Mononuclear cell (primary cell): ENCODE data around the gene RNF181. TPM values are rescaled to one million over a fixed set of nuclear protein-coding genes. Genes with fewer than 3 reads are reported as not detected.
"Not testable (repeated sequence)": the region's sequence is repeated elsewhere in the genome, so short reads cannot be mapped to it uniquely, and the experiment has no call there.

Source experiments
- H3K27me3 ChIP-seq: 2 replicates; pipeline ENCODE4 v1.6.0; 2011; ENCODE audit warnings: low read length, control low read depth; ENCODE audit not compliant: insufficient read depth
- H3K4me1 ChIP-seq: 2 replicates; pipeline ENCODE4 v1.5.1; 2011; ENCODE audit warnings: mild to moderate bottlenecking, low read length, control low read depth; ENCODE audit not compliant: insufficient read depth
- H3K4me3 ChIP-seq: 2 replicates; pipeline ENCODE4 v1.5.1; 2011; ENCODE audit warnings: mild to moderate bottlenecking, low read length, moderate library complexity
- H3K9me3 ChIP-seq: 2 replicates; pipeline ENCODE4 v1.5.1; 2011; ENCODE audit warnings: low read depth, mild to moderate bottlenecking, control low read depth, low read length
- total RNA-seq: library from RNA; depleted of rRNA; stranded (reverse); fragments of >200 nt; gene quantifications from one replicate; pipeline ENCODE4 v1.2.3, GENCODE V29; 2012

Gene RNF181, protein sequence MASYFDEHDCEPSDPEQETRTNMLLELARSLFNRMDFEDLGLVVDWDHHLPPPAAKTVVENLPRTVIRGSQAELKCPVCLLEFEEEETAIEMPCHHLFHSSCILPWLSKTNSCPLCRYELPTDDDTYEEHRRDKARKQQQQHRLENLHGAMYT
- 55.9 TPM for total RNA-seq

DNA sequence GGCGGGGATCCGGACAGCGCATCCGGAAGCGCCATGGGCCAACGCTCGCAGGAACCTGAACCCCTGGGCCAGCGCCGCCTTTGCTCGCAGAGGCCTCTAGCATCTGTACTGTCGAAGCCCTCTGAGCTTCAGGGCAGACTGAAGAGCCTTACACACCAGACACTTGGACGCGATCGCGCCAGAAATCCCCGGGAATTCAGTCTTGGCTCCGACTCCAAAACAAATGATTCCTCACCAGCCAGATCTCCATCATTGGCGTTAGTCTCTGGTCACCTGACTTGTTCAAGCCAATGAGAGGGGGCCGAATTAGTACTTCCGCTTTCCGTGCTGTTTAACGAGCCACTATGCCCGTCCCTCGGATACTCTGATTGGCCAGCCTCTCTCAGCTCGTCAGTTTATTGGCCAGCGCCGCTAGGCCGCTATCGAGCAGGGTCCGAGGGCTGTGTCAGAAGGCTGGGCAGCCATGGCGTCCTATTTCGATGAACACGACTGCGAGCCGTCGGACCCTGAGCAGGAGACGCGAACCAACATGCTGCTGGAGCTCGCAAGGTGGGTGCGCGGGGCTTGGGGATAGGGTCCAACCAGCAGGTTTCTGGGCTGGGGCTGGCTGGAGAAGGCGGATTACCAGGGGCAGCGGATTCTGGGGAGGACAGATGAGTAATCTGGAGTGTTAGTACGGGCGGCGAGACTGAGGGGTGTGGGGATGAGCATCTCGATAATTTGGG, at the start of gene RNF181:
RNF181 (plus strand) TSS at position 445 of the 725 bp plus-strand sequence; CDS start at position 464, 19 bp downstream.
- no peaks in the 10 kb centered on the region for H3K9me3 ChIP-seq
- H3K4me1 ChIP-seq: peaks cover 49% of the 10 kb centered on the region
- peak within 1 kb of the TSS; percentile 97 for H3K4me3 ChIP-seq
- H3K27me3 ChIP-seq: no peaks in the 10 kb centered on the region

DNA sequence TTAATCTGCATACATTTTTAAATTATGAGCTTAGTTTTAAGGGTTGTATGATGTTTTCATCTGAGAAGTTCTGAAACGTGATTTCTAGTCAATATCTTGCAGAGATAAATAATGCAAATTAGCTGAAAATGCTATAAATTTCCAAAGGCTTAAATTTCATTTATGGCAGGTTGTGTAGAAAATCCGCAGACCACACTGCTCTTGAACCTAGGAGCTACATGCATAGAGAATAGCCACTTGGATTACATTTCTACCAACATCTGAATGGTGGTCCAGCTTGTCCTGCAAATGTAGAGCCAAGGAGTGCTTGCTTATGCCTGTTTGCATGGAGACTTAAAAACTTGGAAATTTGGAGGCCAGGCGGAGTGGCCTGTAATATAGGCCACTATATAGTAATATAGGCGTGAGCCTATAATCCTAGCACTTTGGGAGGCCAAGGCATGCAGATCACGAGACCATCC, 49.7 kb upstream of the RNF181 start:
- no peaks in the 10 kb centered on the region for H3K27me3 ChIP-seq
- no peak overlapping the region for H3K4me3 ChIP-seq
- H3K4me1 ChIP-seq: peaks cover 21% of the 10 kb centered on the region
- no peaks in the 10 kb centered on the region for H3K9me3 ChIP-seq

DNA sequence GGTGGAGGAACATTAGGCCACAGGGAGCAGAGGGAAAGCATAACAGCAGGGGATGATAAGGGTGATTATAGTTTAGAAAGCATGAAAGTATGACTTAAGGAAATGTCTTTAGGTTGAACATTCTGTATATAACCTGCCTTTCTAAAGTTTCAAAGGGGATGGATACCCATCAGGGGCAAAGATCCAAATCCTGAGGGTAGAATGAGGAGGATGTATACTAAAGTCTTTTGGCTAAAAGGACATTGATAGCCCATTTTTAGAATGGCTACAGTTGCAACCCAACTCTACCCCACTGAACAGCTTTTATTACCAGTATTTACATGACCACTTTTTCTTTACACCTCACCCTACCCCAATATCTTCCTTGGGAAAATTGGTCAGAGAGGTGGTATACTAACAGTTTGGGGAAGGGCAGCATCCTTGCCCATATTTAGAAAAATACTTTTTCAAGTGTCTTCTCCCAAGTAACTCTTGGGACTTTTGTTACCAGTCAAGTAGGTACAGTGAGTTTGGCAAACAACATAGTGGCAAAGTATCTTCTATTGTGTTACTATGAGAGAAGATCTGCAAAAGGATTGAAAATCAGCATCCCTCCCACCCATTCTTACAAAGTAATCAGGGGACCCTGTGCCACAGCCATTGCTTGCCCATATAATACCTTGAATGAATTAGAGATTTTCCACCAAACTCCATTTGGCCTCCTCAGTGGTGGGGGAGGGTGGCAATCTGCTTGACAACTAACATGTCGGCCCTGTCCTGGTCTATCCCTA, 48.3 kb upstream of the RNF181 start:
- no peaks in the 10 kb centered on the region for H3K9me3 ChIP-seq
- peaks cover 24% of the 10 kb centered on the region for H3K4me1 ChIP-seq
- no peaks in the 10 kb centered on the region for H3K27me3 ChIP-seq
- no peak overlapping the region for H3K4me3 ChIP-seq

DNA sequence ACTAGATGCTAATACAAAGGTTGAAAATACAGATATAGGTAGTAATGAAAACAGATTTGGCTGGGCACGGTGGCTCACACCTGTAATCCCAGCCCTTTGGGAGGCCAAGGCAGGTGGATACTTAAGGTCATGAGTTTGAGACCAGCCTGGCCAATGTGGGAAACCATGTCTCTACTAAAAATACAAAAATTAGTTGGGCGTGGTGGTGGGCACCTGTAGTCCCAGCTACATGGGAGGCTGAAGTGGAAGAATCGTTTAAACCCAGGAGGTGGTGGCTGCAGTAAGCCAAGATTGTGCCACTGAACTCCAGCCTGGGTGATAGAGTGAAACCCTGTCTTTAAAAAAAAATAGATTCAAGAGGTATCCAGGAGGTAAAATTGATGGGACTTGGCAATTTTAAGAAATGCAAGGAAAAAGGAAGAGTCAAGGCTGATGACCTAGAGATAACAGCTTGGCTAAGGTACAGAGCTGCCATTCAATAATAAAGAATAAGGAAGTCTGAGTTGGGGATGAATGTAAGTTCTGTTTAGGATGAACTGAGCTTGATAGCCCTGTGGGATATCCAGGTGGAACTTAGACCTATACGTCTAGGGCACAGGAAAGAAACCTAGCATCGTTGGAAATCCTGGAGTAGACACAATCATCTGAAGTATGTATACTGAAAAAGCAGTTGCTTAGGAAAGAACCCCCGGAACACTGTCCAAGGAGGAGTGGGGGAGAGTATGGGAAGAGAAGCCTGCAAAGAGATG, 47.5 kb upstream of the RNF181 start:
- no peaks in the 10 kb centered on the region for H3K9me3 ChIP-seq
- H3K27me3 ChIP-seq: no peaks in the 10 kb centered on the region
- H3K4me1 ChIP-seq: peaks cover 24% of the 10 kb centered on the region
- H3K4me3 ChIP-seq: no peak overlapping the region

DNA sequence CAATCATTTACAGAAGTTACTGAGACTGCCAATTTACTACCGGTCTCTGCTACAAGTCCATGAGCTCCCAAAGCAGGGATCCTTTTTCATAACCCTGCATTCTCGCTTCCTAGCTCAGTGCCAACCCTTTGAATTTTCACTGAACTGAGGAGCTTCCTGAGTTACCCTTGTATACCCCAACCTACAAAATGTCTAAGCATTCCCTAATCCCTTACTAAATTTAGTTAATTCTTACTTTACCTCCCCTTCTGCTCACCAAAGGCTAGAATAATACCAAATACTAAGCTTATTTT, 47.0 kb upstream of the RNF181 start:
- Histone ChIP-seq H3K9me3 (no peaks in the 10 kb centered on the region), H3K27me3 (no peaks in the 10 kb centered on the region), H3K4me1 (peaks cover 24% of the 10 kb centered on the region), H3K4me3 (no peak overlapping the region)

DNA sequence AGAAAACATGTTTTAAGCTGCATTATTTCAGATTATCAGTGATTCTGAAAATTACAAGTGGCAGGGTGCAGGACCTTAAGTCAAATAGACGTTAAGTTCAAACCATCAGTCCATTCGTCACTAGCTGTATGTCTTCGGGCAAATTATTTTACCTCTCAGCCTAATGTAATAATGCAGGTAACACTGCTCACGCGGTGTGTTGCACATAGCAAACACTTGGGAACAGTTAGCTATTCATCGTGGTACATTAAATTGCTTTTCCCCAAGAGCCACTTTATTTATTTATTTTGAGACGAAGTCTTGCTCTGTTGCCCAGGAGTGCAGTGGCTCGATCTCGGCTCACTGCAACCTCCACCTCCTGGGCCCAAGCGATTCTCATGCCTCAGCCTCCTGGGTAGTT, 46.5 kb upstream of the RNF181 start:
- H3K4me1 ChIP-seq: peaks cover 24% of the 10 kb centered on the region
- H3K4me3 ChIP-seq: no peak overlapping the region
- H3K27me3 ChIP-seq: no peaks in the 10 kb centered on the region
- H3K9me3 ChIP-seq: no peaks in the 10 kb centered on the region

DNA sequence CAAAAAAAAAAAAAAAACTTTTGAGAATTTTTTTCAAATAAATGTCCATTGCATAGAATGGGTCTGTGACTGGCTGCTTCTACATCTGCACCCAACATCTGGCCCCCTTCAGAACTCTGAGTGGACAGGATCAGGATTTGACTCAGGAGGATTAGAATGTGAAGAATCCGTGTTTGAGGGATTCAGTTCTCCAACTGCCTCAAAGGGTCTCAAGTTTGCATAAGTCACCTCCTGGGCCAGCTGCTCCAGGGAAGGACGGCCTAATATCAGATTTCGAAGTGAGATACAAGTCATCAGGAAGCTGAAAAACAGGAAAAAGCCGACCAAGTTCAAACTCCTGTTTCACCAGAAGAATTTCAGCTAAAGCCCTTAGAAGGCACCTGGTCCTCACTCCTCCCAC, 45.7 kb upstream of the RNF181 start:
- Histone ChIP-seq H3K4me3 (no peak overlapping the region), H3K27me3 (no peaks in the 10 kb centered on the region), H3K4me1 (peaks cover 24% of the 10 kb centered on the region), H3K9me3 (no peaks in the 10 kb centered on the region)

DNA sequence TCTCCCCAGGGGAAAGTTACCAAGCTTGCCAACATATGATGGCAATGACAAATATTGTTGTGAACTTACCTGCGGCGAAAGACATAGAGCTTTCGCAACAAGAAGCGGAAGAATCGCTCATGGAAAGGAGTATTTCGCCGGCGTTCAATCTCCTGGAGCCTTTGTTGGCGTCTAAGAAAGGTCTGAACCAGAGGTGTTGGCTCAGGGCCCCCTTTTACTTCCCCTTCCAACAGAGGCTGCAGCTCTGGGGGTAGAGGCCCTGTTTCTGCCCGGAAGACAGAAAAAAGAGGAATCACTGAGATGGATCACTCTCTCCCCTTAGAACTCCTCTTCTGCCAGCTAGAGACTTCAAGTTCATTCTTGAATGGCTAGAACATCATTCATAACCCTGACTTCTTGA, 45.1 kb upstream of the RNF181 start:
- H3K4me3 ChIP-seq: no peak overlapping the region
- peaks cover 24% of the 10 kb centered on the region for H3K4me1 ChIP-seq
- no peaks in the 10 kb centered on the region for H3K9me3 ChIP-seq
- H3K27me3 ChIP-seq: no peaks in the 10 kb centered on the region

DNA sequence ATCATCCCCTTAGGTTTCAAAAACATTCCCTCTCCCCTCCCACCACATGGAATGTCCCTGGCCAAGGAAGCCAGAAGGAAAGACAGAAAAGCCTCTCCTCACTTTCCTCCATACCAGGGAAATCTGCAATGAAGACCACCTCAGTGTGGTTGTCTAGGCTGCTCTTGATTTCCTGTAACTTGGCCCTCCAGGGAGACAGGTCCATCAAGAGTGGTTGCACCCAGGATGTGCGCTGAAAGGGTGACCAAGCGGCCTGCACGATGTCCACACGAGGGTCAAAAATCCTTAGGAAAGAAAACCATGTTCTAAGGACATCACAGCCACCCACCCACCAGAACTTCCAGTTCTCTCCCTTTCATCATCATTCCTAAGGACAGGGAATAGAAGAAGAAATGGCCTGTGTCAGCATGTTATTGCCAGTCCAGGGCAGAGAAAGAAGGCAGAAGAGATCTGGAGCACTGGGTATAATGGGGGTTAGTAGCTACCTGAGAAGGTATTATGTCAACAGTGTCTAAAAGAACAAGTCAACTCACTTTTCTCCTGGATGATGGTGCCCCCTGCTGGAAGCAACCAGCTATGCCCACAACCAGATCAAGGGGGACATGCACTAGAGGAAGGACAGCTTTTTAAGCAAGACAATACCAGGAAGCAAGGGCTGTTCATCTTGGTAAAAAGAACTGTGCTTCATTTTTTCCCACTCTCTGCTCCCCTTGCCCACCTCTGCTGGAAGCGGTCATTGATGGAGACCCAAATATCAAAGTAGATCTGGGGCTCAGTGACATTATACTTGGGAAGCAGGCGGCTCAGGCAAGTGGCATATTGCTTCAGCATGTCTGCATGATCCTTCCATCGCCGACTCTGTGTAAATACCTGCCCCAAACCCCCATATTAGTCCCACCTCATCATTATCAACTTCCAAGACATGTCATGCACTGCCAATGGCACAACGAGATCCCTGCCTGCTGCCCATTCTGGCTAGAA, 43.6 kb upstream of the RNF181 start:
- Histone ChIP-seq H3K4me1 (peaks cover 24% of the 10 kb centered on the region), H3K4me3 (no peak overlapping the region), H3K9me3 (no peaks in the 10 kb centered on the region), H3K27me3 (no peaks in the 10 kb centered on the region)

DNA sequence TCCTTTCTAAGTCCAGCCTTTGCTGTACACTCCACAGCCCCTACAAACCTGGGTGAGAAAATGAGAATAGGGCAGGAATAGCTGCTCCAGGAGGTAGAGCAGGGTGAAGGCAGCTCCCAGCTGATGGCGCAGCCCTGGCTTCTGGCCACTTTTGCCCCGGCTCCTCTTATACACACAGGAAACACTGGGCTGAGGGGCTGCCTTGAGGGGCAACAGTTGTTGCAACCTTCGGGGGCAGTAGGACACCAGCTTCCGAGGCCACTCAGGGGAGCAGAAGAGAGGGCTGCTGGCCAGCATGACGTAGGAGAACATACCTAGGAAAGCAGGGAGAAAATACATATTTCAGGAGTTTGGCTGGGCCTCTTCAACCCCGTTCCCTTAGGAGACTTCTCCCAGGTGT, 42.4 kb upstream of the RNF181 start:
- no peaks in the 10 kb centered on the region for H3K9me3 ChIP-seq
- no peak overlapping the region for H3K4me3 ChIP-seq
- peaks cover 24% of the 10 kb centered on the region for H3K4me1 ChIP-seq
- no peaks in the 10 kb centered on the region for H3K27me3 ChIP-seq

DNA sequence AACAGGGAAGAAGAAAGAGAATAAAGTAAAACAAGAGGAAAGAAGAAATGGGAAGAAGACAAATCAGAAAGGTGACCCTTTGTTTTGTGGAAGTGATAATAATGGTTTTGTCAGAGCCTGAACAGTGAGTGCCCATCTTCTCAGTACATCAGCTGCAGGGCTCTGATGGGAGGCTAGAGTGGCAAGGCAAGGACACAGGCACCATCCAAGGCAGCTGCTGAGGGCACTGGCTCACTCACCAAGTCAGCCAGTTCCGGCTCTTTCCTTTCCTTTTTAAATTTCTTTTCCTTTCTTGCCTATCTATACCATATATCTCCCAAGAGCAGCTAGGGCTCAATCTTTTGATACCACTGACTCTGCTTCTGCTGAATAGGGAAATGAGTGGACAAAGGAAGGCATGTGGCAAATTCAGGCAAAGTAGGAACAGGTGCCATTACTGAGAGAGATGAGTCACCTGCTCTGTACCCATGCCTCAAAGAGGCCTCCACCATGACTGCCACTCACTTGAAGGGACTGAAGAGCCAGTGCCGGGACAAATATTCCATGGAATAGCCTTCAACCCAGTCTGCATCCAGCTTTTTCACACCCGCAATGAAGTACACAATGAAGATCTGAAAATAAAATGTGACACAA, 40.4 kb upstream of the RNF181 start:
- Histone ChIP-seq H3K4me1 (peaks cover 23% of the 10 kb centered on the region), H3K27me3 (no peaks in the 10 kb centered on the region), H3K9me3 (no peaks in the 10 kb centered on the region), H3K4me3 (no peak overlapping the region)

DNA sequence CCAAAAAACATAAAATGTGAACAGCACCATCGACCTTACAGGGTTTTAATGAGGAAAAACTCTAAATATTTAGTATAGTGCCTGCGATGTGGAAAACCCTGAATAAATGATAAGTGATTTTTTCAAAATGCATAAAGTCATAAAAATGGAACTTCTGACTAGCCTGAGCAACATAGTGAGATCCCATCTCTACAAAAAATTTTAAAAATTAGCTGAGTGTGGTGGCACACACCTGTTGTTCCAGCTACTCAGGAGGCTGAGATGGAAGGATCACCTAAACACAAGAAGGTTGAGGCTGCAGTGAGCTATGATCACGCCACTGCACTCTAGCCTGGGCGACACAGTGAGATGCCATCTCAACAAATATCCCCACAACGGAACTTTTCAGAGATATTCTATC, 38.4 kb upstream of the RNF181 start:
- H3K27me3 ChIP-seq: no peaks in the 10 kb centered on the region
- H3K4me1 ChIP-seq: peaks cover 16% of the 10 kb centered on the region
- H3K4me3 ChIP-seq: no peak overlapping the region
- H3K9me3 ChIP-seq: no peaks in the 10 kb centered on the region

DNA sequence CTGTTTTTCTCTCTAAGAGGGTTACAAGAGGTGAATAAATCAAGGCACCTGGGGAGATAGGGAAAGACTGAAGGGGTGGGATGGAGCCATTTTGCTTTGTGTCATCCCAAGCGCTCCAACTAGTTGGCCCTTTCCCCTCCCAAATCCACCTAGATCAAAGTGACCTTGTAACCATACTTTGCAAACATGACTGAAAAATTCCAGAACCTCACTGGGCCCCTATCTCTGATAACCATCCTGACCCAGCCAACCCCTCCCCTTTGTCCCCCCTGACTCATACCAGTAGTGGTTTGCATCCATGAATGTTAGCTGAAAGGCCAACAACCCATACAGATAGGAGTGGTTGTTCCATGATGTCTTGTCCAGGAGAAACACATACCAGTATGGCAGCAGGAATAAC, 37.4 kb upstream of the RNF181 start:
- H3K27me3 ChIP-seq: no peaks in the 10 kb centered on the region
- no peak overlapping the region for H3K4me3 ChIP-seq
- no peaks in the 10 kb centered on the region for H3K9me3 ChIP-seq
- H3K4me1 ChIP-seq: peaks cover 17% of the 10 kb centered on the region

DNA sequence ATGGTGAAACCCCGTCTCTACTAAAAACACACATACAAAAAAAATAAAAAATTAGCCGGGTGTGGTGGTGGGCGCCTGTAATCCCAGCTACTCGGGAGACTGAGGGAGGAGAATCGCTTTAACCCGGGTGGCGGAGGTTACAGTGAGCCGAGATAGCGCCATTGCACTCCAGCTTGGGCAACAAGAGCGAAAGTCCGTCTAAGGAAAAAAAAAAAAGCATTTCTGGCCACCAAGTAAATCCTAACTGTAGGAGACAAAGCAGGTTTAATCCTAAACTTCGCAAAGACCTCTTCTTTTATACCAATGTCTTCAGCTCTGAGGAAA, 35.2 kb upstream of the RNF181 start:
- Histone ChIP-seq H3K4me3 (peak overlapping the region; percentile 57), H3K4me1 (peaks cover 37% of the 10 kb centered on the region)
- H3K9me3 ChIP-seq, H3K27me3 ChIP-seq: not testable (repeated sequence)
